K562 (cell line): ENCODE data around the gene ORMDL3. TPM values are rescaled to one million over a fixed set of nuclear protein-coding genes. Genes with fewer than 3 reads are reported as not detected.

Source experiments
- ATAC-seq: fragments of 200-7000 bp; cut with Tn5 transposase; 3 replicates; pipeline ENCODE4 v1.9.1; 2020; ENCODE audit warnings: moderate library complexity
- BruUV-seq: library from RNA; stranded (reverse); fragments of 400-500 nt; replicated peaks from 2 replicates; lab custom pipeline; 2021; lab: Mats Ljungman, UMichigan
- CTCF ChIA-PET: fragments of 300-600 bp; formaldehyde crosslinking; extraction: SDS; loops from one replicate; lab custom pipeline; 2021; ENCODE audit warnings: low intra/inter-chr PET ratio; lab: Yijun Ruan, JAX
- POLR2A ChIA-PET: fragments of 300-600, 350-650 bp; sonication (Branson Sonifier 250); formaldehyde crosslinking; extraction: SDS; loops from one replicate; lab custom pipeline; 2021; ENCODE audit warnings: antibody characterized with exemption, inconsistent platforms; lab: Yijun Ruan, JAX
- DNase-seq, 4 experiments: peaks; one replicate each; pipeline versions ENCODE4 v3.0.0 to v3.0.0-alpha.2; 2011 to 2018; ENCODE audit warnings: low spot score in 3 of 4, mixed read lengths in 3 of 4; ENCODE audit errors: extremely low read depth in 1 of 4
- FAIRE-seq: peaks from 2 replicates; lab custom pipeline; 2011; peaks lifted over from hg19 to GRCh38; lab: Jason Lieb, UNC
- H2AFZ ChIP-seq: 2 replicates; pipeline ENCODE4 v1.6.0; 2011; ENCODE audit warnings: low read depth, low read length, control low read depth, inconsistent platforms
- H3K27ac ChIP-seq: fragments of 200-600 bp; 3 replicates; pipeline ENCODE4 v1.8.0; 2011; ENCODE audit warnings: low read depth, mild to moderate bottlenecking, control low read depth, inconsistent platforms, low read length, moderate library complexity, mixed read lengths; ENCODE audit errors: extremely low read depth
- H3K27me3 ChIP-seq, 2 experiments: fragments of 300-600 bp in 1 of 2; 2 replicates in 1 of 2; 3 replicates in 1 of 2; pipeline versions ENCODE4 v1.6.0 to v1.8.0; 2011; ENCODE audit warnings: inconsistent platforms in 2 of 2, low read length in 2 of 2, mild to moderate bottlenecking in 1 of 2, mixed read lengths in 1 of 2, moderate library complexity in 1 of 2; ENCODE audit not compliant: control insufficient read depth in 2 of 2, insufficient read depth in 2 of 2
- H3K36me3 ChIP-seq: fragments of 300-600 bp; 3 replicates; pipeline ENCODE4 v1.8.0; 2011; ENCODE audit warnings: mild to moderate bottlenecking, low read length, inconsistent platforms; ENCODE audit not compliant: control insufficient read depth, insufficient read depth
- H3K4me1 ChIP-seq, 2 experiments: fragments of 200-600 bp in 1 of 2; replicated peaks in 1 of 2; 2 replicates in 1 of 2; 3 replicates in 1 of 2; pipeline versions ENCODE4 v1.5.1 to v1.8.0; 2011; ENCODE audit warnings: inconsistent platforms in 2 of 2, low read length in 2 of 2, mild to moderate bottlenecking in 1 of 2, mixed read lengths in 1 of 2, moderate library complexity in 1 of 2; ENCODE audit not compliant: control insufficient read depth in 2 of 2, insufficient read depth in 2 of 2
- H3K4me2 ChIP-seq: 2 replicates; pipeline ENCODE4 v1.6.1; 2011; ENCODE audit warnings: low read length, control low read depth, inconsistent platforms, mixed read lengths; ENCODE audit not compliant: insufficient read depth
- H3K4me3 ChIP-seq: fragments of 200-600 bp; sonication (generic), shearing (Covaris generic); 2 replicates; pipeline ENCODE4 v1.5.1; 2016; ENCODE audit warnings: control low read depth, inconsistent platforms
- H3K79me2 ChIP-seq: fragments of 200-600 bp; 3 replicates; pipeline ENCODE4 v1.8.0; 2011; ENCODE audit warnings: low read length, inconsistent platforms; ENCODE audit not compliant: control insufficient read depth, insufficient read depth
- H3K9ac ChIP-seq, 2 experiments: 2 replicates each; pipeline versions ENCODE4 v1.6.0 to v1.6.1; 2011; ENCODE audit warnings: low read depth in 2 of 2, low read length in 2 of 2, control low read depth in 1 of 2, inconsistent platforms in 1 of 2, mild to moderate bottlenecking in 1 of 2, mixed read lengths in 1 of 2; ENCODE audit not compliant: insufficient read depth in 1 of 2
- H3K9me1 ChIP-seq: one replicate; pipeline ENCODE4 v1.6.0; 2011; ENCODE audit warnings: inconsistent platforms, mild to moderate bottlenecking, low read length, moderate library complexity; ENCODE audit not compliant: control insufficient read depth, insufficient read depth
- H3K9me3 ChIP-seq: replicated peaks from 2 replicates; pipeline ENCODE4 v1.5.1; 2011; ENCODE audit warnings: low read depth, low read length, inconsistent platforms; ENCODE audit not compliant: control insufficient read depth, insufficient read depth
- H4K20me1 ChIP-seq: replicated peaks from 2 replicates; pipeline ENCODE4 v1.6.1; 2011; ENCODE audit warnings: low read length, inconsistent platforms, mixed read lengths; ENCODE audit not compliant: control insufficient read depth, insufficient read depth
- EWSR1 ChIP-seq: fragments of 450-650 bp; IDR thresholded peaks from 2 replicates; pipeline ENCODE4 v1.6.1; 2018; ENCODE audit warnings: borderline replicate concordance, mild to moderate bottlenecking, low read depth, moderate library complexity; ENCODE audit not compliant: partially characterized antibody
- EZH2 ChIP-seq: IDR thresholded peaks from 2 replicates; pipeline ENCODE4 v1.6.1; 2012; ENCODE audit warnings: low read depth, mild to moderate bottlenecking, inconsistent platforms, low read length, borderline replicate concordance
- FUS ChIP-seq: fragments of 200-400 bp; formaldehyde crosslinking; optimal IDR thresholded peaks from 2 replicates; pipeline ENCODE3; 2017; ENCODE audit warnings: low read depth, low read length
- HOXB6 ChIP-seq: fragments of 250-450 bp; sonication (Bioruptor Pico); IDR thresholded peaks from 2 replicates; pipeline ENCODE4 v1.5.1; 2022; ENCODE audit warnings: mild to moderate bottlenecking, borderline replicate concordance
- KLF6 ChIP-seq: fragments of 250-450 bp; sonication (Bioruptor Pico); IDR thresholded peaks from 2 replicates; pipeline ENCODE4 v1.4.0; 2020; ENCODE audit warnings: mild to moderate bottlenecking, moderate library complexity, borderline replicate concordance
- MYC ChIP-seq, 2 experiments: fragments of 250-450 bp in 1 of 2; sonication (Bioruptor Pico) in 1 of 2; IDR thresholded peaks; 2 replicates each; pipeline versions ENCODE4 v1.5.1 to v1.6.1; 2012 to 2021; ENCODE audit warnings: low read depth in 2 of 2, borderline replicate concordance in 1 of 2, improper control_type of control experiment in 1 of 2, low read length in 1 of 2, mild to moderate bottlenecking in 1 of 2, moderate library complexity in 1 of 2
- NBN ChIP-seq: fragments of 450-650 bp; IDR thresholded peaks from 2 replicates; pipeline ENCODE4 v1.6.1; 2016; ENCODE audit warnings: low read depth, mild to moderate bottlenecking
- PYGO2 ChIP-seq: fragments of 450-650 bp; IDR thresholded peaks from 2 replicates; pipeline ENCODE4 v1.6.1; 2016; ENCODE audit warnings: mild to moderate bottlenecking, missing genetic modification characterization, moderate library complexity, missing compliant biosample characterization
- RBBP5 ChIP-seq: fragments of 200-600 bp; sonication (generic); IDR thresholded peaks from 2 replicates; pipeline ENCODE4 v1.6.1; 2012; ENCODE audit warnings: borderline replicate concordance, mild to moderate bottlenecking, low read length, control low read depth, inconsistent platforms; ENCODE audit not compliant: insufficient read depth, poor library complexity, severe bottlenecking
- ZNF76 ChIP-seq: fragments of 250-450 bp; sonication (Bioruptor Pico); IDR thresholded peaks from 2 replicates; pipeline ENCODE4 v1.4.0; 2020; ENCODE audit warnings: mild to moderate bottlenecking, moderate library complexity, borderline replicate concordance
- WGBS: fragments of 100-300 bp; shearing (Covaris generic); methylation state at CpG from one replicate; pipeline ENCODE4 v1.1.6; 2016; ENCODE audit warnings: low coverage, mixed read lengths; ENCODE audit not compliant: insufficient coverage; ENCODE audit errors: missing lambda C conversion rate; 5-methylcytosine and 5-hydroxymethylcytosine counted together
- in situ Hi-C: fragments of 300-500 bp; cut with MboI; formaldehyde crosslinking; loops from 4 replicates; pipeline ENCODE4 v1.15.0; 2018; ENCODE audit warnings: inconsistent platforms, mixed read lengths
- intact Hi-C: fragments of 100-400 bp; cut with micrococcal nuclease; formaldehyde crosslinking; loops from 2 replicates; pipeline ENCODE4 v1.14.2; 2022
- polyA plus RNA-seq, 8 experiments: library from polyadenylated mRNA; depleted of rRNA in 4 of 8; stranded (reverse) in 5 of 8; unstranded in 3 of 8; fragments of >200 nt; fragmentation: Nextera tagmentation in 2 of 8; fragmentation: Illumina TruSeq in 1 of 8; extraction: Ambion mirVana in 2 of 8; extraction: Trizol in 1 of 8; gene quantifications; 2 replicates each; pipeline versions ENCODE4 v1.2.1 to v1.2.3, GENCODE V29; 2011 to 2014; ENCODE audit warnings: inconsistent platforms in 1 of 8, missing spikeins in 1 of 8
- total RNA-seq, 7 experiments: library from RNA; depleted of rRNA in 6 of 7; stranded (reverse); fragments of >200 nt in 6 of 7; fragmentation: Illumina TruSeq in 2 of 7; extraction: Trizol in 2 of 7; gene quantifications; 2 replicates each; pipeline versions ENCODE4 v1.2.1 to v1.2.3, GENCODE V29; 2011 to 2021; ENCODE audit warnings: low replicate concordance in 1 of 7
- TF ChIP-seq, protein P1 (sequence below): sonication (generic); formaldehyde crosslinking; IDR thresholded peaks from 2 replicates; pipeline ENCODE4 v1.9.0; 2022; ENCODE audit warnings: mild to moderate bottlenecking, missing genetic modification reagents
- TF ChIP-seq, protein P2 (sequence below): fragments of 250-450 bp; sonication (Bioruptor Pico); IDR thresholded peaks from 2 replicates; pipeline ENCODE4 v1.5.0; 2022; ENCODE audit warnings: mild to moderate bottlenecking

Gene ORMDL3
- total and polyA plus RNA-seq, 9 of the 15 experiments (the other 6 are each of a cell fraction or from before 2014, with no cell fraction given) = 2.7 to 57.4 (median 27.1) TPM

DNA sequence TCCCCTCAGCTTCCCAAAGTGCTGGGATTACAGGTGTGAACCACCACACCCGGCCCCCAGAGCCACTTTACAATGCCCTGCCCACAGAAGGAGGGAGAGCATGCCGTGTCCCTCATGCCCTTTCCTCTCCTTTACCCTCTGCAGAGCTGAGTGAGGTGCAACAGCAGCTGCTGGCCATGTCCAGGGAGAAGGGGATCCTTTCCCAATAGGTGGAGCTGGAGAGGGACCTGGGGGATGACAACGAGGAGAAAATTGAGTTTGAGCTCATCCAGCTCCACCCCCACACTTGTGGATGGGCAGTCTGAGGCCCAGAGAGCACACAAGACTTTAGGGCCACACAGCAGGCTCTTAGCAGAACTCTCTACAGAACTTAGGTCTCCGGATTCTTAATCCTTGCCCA, 27.5 kb upstream of the ORMDL3 start:
- 31% methylated on average over 4 of the region's 4 CpGs for WGBS
- Histone ChIP-seq H3K9me3 (no peaks in the 10 kb centered on the region), H3K36me3 (no peaks in the 10 kb centered on the region), H3K27me3 (no peaks in the 10 kb centered on the region), H3K9me1 (no peaks in the 10 kb centered on the region), H2AFZ (no peak overlapping the region), H3K9ac (no peak overlapping the region; a peak in 1 of 4 replicates), H3K4me2 (no peak overlapping the region), H3K4me3 (no peak overlapping the region), H3K4me1 (peaks cover 16 to 22% of the 10 kb centered on the region in 2 experiments; a peak in 4 of 5 replicates), H3K27ac (no peak overlapping the region), H4K20me1 (no peaks in the 10 kb centered on the region), H3K79me2 (no peaks in the 10 kb centered on the region)
- intact Hi-C loops (no loop called here), in situ Hi-C loops (no loop called here)
- TF ChIP-seq RBBP5 = no peak
- FAIRE-seq = no peak
- no TSS peak for BruUV-seq
- DNase-seq = peak in 1 of 4 experiments; percentile 16
- ChIA-PET CTCF (no interaction called here), POLR2A (interaction anchor here (0.5 to 1.2 kb wide), 3 partner anchors 32 to 748 kb away, joined by 3 to 4 read pairs (median 3); no protein-coding TSS in a partner anchor)
- no peak for ATAC-seq

GRCh38 chr17:39953471-39953888, 26.1 kb upstream of the ORMDL3 start:
- POLR2A ChIA-PET = interaction anchor here (1.1 kb wide), 1 partner anchor 13 kb away, joined by 3 read pairs; no protein-coding TSS in a partner anchor
- Histone ChIP-seq H4K20me1 (no peaks in the 10 kb centered on the region), H3K4me1 (peaks cover 13 to 18% of the 10 kb centered on the region in 2 experiments; a peak in 4 of 5 replicates), H3K27me3 (no peaks in the 10 kb centered on the region), H3K9me3 (no peaks in the 10 kb centered on the region), H3K4me3 (peak overlapping the region; percentile 41), H2AFZ (peak overlapping the region; percentile 100), H3K9me1 (no peaks in the 10 kb centered on the region), H3K79me2 (no peaks in the 10 kb centered on the region), H3K9ac (peak overlapping the region; percentile 41 to 85), H3K36me3 (no peaks in the 10 kb centered on the region), H3K4me2 (peak overlapping the region; percentile 90), H3K27ac (peak overlapping the region; percentile 51; the same call in 1 of the 3 replicates)
- TSS peak; percentile 69 for BruUV-seq
- no peak for ATAC-seq
- CTCF ChIA-PET = interaction anchor here (0.7 kb wide), 1 partner anchor 340 kb away, joined by 4 read pairs; no protein-coding TSS in a partner anchor
- intact Hi-C loops = loop anchor here (2.0 kb wide), 1 partner anchor 27 kb away; the partner anchor contains the start of genes LRRC3C and ORMDL3
- in situ Hi-C loops = no loop called here
- WGBS = 21% methylated on average over 6 of the region's 9 CpGs
- no peak for DNase-seq
- FAIRE-seq = peak; percentile 46
- TF ChIP-seq EZH2 = no peak
- TF ChIP-seq MYC (IDR thresholded peaks at IDR 0.05; ENCODE audit: low read depth, low read length) = peak; percentile 5; the same call in 1 of the 2 replicates
- no peak for TF ChIP-seq MYC (CRISPR knock-in tag; IDR thresholded peaks at IDR 0.05; ENCODE audit: borderline replicate concordance, low read depth)
- no peak for TF ChIP-seq NBN
- TF ChIP-seq, protein P1, sequence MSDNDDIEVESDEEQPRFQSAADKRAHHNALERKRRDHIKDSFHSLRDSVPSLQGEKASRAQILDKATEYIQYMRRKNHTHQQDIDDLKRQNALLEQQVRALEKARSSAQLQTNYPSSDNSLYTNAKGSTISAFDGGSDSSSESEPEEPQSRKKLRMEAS (CRISPR knock-in tag) = no peak
- no peak for TF ChIP-seq FUS
- no peak for TF ChIP-seq KLF6 (CRISPR knock-in tag)
- TF ChIP-seq, protein P2, sequence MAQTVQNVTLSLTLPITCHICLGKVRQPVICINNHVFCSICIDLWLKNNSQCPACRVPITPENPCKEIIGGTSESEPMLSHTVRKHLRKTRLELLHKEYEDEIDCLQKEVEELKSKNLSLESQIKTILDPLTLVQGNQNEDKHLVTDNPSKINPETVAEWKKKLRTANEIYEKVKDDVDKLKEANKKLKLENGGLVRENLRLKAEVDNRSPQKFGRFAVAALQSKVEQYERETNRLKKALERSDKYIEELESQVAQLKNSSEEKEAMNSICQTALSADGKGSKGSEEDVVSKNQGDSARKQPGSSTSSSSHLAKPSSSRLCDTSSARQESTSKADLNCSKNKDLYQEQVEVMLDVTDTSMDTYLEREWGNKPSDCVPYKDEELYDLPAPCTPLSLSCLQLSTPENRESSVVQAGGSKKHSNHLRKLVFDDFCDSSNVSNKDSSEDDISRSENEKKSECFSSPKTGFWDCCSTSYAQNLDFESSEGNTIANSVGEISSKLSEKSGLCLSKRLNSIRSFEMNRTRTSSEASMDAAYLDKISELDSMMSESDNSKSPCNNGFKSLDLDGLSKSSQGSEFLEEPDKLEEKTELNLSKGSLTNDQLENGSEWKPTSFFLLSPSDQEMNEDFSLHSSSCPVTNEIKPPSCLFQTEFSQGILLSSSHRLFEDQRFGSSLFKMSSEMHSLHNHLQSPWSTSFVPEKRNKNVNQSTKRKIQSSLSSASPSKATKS = no peak
- TF ChIP-seq PYGO2 = no peak
- no peak for TF ChIP-seq ZNF76 (CRISPR knock-in tag)
- no peak for TF ChIP-seq HOXB6 (CRISPR knock-in tag)
- TF ChIP-seq EWSR1 = no peak
